OCI-LY3 (cell line): Measurements from ENCODE around the gene RAG2.

Experiments
- H2AFZ ChIP-seq: fragments of 200-600, 300-600 bp; shearing (Covaris generic); 2 replicates; pipeline ENCODE4 v1.6.0; 2014; ENCODE audit warnings: antibody characterized with exemption, low read depth, low read length
- H3K27ac ChIP-seq: fragments of 200-600, 300-600 bp; sonication (generic); 2 replicates; pipeline ENCODE4 v1.5.1; 2014; ENCODE audit warnings: mild to moderate bottlenecking, low read length, moderate library complexity, mixed read lengths
- H3K27me3 ChIP-seq: fragments of 200-600, 300-600 bp; sonication (generic); 2 replicates; pipeline ENCODE4 v1.6.1; 2014; ENCODE audit warnings: low read depth, low read length, mixed read lengths
- H3K36me3 ChIP-seq: fragments of 200-600, 300-600 bp; sonication (generic); replicated peaks from 2 replicates; pipeline ENCODE3; 2014; ENCODE audit warnings: low read depth, low read length, mixed read lengths
- H3K4me1 ChIP-seq: fragments of 300-600, 200-600 bp; sonication (generic); 2 replicates; pipeline ENCODE4 v1.6.1; 2014; ENCODE audit warnings: low read length, mixed read lengths
- H3K4me2 ChIP-seq: fragments of 200-600, 300-600 bp; sonication (generic); 2 replicates; pipeline ENCODE4 v1.6.1; 2014; ENCODE audit warnings: low read length, mixed read lengths
- H3K4me3 ChIP-seq: fragments of 300-600, 200-600 bp; sonication (generic); 2 replicates; pipeline ENCODE4 v1.5.1; 2014; ENCODE audit warnings: antibody characterized with exemption, mild to moderate bottlenecking, low read length, moderate library complexity
- H3K79me2 ChIP-seq: fragments of 300-600, 200-600 bp; shearing (Covaris generic); 2 replicates; pipeline ENCODE4 v1.6.1; 2014; ENCODE audit warnings: mild to moderate bottlenecking, low read length, mixed read lengths
- H3K9ac ChIP-seq: fragments of 300-600, 200-600 bp; shearing (Covaris generic); 2 replicates; pipeline ENCODE4 v1.6.0; 2014; ENCODE audit warnings: mild to moderate bottlenecking, low read length, moderate library complexity
- H3K9me3 ChIP-seq: fragments of 200-600, 300-600 bp; shearing (Covaris generic); 2 replicates; pipeline ENCODE4 v1.6.1; 2014; ENCODE audit warnings: low read length, mixed read lengths; ENCODE audit not compliant: insufficient read depth
- H4K20me1 ChIP-seq: fragments of 200-600, 300-600 bp; sonication (generic); 2 replicates; pipeline ENCODE4 v1.6.1; 2016; ENCODE audit warnings: low read length, mixed read lengths; ENCODE audit not compliant: insufficient read depth
- EZH2phosphoT487 ChIP-seq: fragments of 200-600 bp; shearing (Covaris generic); IDR thresholded peaks from 2 replicates; pipeline ENCODE4 v1.6.1; 2018; ENCODE audit warnings: antibody characterized with exemption, mixed run types, low read depth
- TF ChIP-seq, protein P1 (sequence below): fragments of 200-600, 300-600 bp; sonication (generic); IDR thresholded peaks from 2 replicates; pipeline ENCODE4 v1.5.1; 2014; ENCODE audit warnings: antibody characterized with exemption, low read length, low read depth

RAG2 gene

DNA sequence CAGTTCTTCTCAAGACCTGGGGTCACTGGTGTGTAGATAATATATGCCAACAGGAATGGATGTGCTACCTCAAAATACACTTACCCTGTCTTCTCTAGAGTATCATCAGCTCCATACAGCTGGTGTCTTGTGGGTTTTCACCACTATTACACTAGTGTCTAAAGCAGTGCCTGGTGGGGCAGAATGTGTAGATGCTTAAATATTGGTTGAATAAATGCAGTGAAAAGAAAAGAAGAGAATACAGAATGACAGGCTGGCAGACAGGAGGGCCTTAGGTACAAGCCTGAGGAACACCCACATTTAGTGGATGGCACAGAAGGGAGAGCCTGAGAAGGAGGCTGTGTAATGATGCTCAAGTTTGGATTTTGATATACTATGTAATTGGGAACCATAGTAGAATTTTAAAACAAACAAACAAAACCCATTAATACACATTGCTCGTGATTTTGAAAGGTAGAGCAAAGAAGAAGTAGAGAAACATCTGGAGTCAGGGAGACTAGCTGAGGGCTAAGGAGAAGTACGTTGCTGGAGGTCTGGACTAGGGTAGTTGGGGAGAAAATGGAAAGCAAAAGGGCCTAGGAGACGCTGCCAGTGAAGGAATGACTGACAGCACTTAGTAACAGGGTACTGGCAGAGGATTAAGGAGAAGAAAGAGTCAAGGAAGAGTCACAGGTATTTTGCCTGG lies 20.5 kb upstream of the RAG2 start:
- TF ChIP-seq EZH2phosphoT487 = no peak
- TF ChIP-seq, protein P1, sequence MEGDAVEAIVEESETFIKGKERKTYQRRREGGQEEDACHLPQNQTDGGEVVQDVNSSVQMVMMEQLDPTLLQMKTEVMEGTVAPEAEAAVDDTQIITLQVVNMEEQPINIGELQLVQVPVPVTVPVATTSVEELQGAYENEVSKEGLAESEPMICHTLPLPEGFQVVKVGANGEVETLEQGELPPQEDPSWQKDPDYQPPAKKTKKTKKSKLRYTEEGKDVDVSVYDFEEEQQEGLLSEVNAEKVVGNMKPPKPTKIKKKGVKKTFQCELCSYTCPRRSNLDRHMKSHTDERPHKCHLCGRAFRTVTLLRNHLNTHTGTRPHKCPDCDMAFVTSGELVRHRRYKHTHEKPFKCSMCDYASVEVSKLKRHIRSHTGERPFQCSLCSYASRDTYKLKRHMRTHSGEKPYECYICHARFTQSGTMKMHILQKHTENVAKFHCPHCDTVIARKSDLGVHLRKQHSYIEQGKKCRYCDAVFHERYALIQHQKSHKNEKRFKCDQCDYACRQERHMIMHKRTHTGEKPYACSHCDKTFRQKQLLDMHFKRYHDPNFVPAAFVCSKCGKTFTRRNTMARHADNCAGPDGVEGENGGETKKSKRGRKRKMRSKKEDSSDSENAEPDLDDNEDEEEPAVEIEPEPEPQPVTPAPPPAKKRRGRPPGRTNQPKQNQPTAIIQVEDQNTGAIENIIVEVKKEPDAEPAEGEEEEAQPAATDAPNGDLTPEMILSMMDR = no peak
- H3K9me3 ChIP-seq = no peaks in the 10 kb centered on the region
- H3K27ac ChIP-seq = no peak overlapping the region
- no peak overlapping the region; the same call in 1 of the 2 replicates for H3K4me2 ChIP-seq
- H3K4me3 ChIP-seq = no peak overlapping the region
- no peaks in the 10 kb centered on the region for H3K36me3 ChIP-seq
- no peak overlapping the region for H2AFZ ChIP-seq
- H3K79me2 ChIP-seq = no peaks in the 10 kb centered on the region
- no peak overlapping the region for H3K9ac ChIP-seq
- no peaks in the 10 kb centered on the region for H4K20me1 ChIP-seq
- peaks cover 13% of the 10 kb centered on the region for H3K27me3 ChIP-seq
- H3K4me1 ChIP-seq = no peaks in the 10 kb centered on the region

DNA sequence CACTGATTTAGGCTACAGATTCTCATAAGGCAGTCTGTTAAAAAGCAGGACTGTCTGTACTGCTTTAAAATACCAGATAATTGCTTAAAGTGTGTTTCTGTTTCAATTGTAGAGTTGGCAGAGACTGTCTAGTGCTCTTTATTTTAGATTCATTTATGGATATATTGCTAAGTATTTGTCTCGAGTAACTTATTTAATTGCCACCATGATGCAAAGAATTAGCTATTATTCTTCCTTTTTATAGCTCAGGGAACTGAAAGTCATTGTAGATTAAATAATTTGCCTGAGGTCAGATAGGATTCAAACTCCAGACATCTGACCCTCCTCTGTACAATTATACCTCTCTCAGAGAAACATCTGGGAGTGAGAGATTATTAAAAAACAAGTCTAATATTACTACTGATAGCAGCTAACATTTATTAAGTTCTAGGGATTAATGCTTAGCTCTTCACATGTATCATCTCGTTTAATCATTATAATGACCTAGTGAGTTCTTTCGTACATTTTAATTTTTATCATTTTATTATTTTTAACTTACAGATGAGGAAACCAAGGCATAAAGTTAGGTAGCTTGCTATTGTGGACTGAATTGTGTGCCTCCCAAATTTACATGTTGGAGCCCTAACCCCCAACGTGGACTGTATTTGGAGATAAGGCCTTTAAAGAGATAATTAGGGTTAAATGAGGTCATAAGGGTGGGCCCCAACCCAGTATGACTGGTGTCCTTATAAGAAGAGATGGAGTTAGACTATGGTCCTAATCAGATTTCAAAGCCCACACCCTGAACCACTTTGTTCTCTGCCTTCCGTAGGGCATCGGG lies 19.7 kb upstream of the RAG2 start:
- Histone ChIP-seq H3K9me3 (no peaks in the 10 kb centered on the region), H3K9ac (no peak overlapping the region), H3K4me1 (no peaks in the 10 kb centered on the region), H3K4me2 (no peak overlapping the region), H3K27me3 (peaks cover 14% of the 10 kb centered on the region), H2AFZ (no peak overlapping the region), H3K79me2 (no peaks in the 10 kb centered on the region), H3K36me3 (no peaks in the 10 kb centered on the region), H4K20me1 (no peaks in the 10 kb centered on the region), H3K27ac (no peak overlapping the region), H3K4me3 (no peak overlapping the region)
- TF ChIP-seq, protein P1 = no peak
- TF ChIP-seq EZH2phosphoT487 = no peak

DNA sequence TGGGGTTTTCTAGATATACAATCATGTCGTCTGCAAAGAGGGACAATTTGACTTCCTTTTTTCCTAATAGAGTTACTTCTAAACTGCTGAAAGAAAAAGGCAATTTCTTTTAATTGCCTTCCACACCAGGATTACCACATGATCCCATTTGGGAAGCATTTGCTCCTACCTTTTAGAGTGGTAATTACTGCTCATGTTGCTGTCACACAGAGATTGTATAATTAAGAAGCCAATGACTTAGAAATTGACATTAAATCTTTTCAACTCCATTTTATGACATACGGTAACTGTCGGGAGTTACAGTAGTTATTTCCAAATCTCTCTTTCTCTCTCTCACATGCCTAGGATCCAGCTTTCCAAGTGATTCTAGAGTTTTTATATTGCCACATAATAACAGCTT lies 17.8 kb upstream of the RAG2 start:
- H3K27me3 ChIP-seq = peaks cover 19% of the 10 kb centered on the region
- H2AFZ ChIP-seq = no peak overlapping the region
- H3K27ac ChIP-seq = no peak overlapping the region
- no peaks in the 10 kb centered on the region for H3K9me3 ChIP-seq
- H3K79me2 ChIP-seq = no peaks in the 10 kb centered on the region
- H4K20me1 ChIP-seq = no peaks in the 10 kb centered on the region
- no peak overlapping the region for H3K4me3 ChIP-seq
- no peaks in the 10 kb centered on the region for H3K4me1 ChIP-seq
- no peaks in the 10 kb centered on the region for H3K36me3 ChIP-seq
- TF ChIP-seq, protein P1 = no peak
- TF ChIP-seq EZH2phosphoT487 = no peak
- H3K9ac ChIP-seq = no peak overlapping the region
- H3K4me2 ChIP-seq = no peak overlapping the region

DNA sequence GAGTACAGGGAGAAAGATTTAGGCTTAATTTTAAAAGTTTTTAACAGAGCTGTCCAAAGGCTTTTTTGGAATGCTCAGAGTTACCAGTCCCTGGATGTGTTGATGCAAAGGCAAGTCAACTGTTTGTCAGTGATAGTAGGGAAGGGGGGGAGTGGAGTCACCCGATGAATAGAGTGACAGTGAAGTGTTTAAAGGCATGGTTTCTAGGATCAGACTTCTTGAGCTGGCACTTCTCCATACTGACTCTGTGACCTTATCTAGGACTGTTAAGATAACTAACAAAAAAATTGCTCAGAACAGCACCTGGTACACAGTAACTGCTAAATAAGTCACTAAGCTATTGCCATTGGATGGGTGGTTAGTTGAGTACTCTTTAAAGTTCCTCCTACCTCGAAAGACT lies 11.3 kb upstream of the RAG2 start:
- H4K20me1 ChIP-seq = no peaks in the 10 kb centered on the region
- peaks cover 71% of the 10 kb centered on the region for H3K27me3 ChIP-seq
- no peaks in the 10 kb centered on the region for H3K36me3 ChIP-seq
- H3K9me3 ChIP-seq = no peaks in the 10 kb centered on the region
- H3K4me1 ChIP-seq = no peaks in the 10 kb centered on the region
- no peak overlapping the region for H3K4me2 ChIP-seq
- no peak overlapping the region for H2AFZ ChIP-seq
- H3K79me2 ChIP-seq = no peaks in the 10 kb centered on the region
- H3K4me3 ChIP-seq = no peak overlapping the region
- no peak overlapping the region for H3K9ac ChIP-seq
- H3K27ac ChIP-seq = no peak overlapping the region
- no peak for TF ChIP-seq EZH2phosphoT487
